ENCODE measurements around the gene SEPTIN10.
"Not testable (repeated sequence)": the region's sequence is repeated elsewhere in the genome, so short reads cannot be mapped to it uniquely, and the experiment has no call there.

SEPTIN10 gene

DNA sequence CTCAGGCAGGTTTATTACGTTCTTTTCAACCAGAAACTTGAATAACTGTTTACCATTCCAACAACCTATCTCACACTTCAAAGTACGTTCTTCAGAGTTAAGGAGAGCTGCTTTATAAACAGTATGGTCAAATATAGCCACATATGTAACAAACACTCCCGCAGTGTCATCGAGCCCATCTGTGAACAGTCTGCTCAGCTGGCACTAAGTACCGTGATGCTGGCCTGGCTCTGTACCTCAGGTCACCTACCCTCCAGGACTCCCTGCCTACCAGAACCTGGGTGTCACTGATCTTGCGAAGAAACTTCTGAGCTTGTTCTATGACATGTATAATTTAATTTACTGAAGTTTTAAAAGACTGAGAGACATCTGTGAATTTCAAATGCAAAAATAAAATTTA is 71.4 kb downstream of the SEPTIN10 start:
- DNase-seq (ENCODE audit: low spot score) = no peak

DNA sequence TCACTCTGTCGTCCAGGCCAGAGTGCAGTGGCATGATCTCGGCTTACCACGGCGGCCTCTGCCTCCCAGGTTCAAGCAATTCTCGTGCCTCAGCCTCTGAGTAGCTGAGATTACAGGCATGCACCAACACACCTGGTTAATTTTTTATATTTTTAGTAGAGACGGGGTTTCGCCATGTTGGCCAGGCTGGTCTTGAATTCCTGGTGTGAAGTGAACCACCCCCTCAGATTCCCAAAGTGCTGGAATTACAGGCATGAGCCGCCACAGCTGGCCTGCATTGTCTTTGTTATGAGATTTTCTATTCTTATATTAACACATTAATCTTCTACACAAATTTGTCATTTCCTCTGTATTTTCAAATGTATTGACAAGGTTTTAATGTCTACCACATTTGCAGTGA is 75.2 kb downstream of the SEPTIN10 start:
- no peak for DNase-seq (ENCODE audit: low spot score)

DNA sequence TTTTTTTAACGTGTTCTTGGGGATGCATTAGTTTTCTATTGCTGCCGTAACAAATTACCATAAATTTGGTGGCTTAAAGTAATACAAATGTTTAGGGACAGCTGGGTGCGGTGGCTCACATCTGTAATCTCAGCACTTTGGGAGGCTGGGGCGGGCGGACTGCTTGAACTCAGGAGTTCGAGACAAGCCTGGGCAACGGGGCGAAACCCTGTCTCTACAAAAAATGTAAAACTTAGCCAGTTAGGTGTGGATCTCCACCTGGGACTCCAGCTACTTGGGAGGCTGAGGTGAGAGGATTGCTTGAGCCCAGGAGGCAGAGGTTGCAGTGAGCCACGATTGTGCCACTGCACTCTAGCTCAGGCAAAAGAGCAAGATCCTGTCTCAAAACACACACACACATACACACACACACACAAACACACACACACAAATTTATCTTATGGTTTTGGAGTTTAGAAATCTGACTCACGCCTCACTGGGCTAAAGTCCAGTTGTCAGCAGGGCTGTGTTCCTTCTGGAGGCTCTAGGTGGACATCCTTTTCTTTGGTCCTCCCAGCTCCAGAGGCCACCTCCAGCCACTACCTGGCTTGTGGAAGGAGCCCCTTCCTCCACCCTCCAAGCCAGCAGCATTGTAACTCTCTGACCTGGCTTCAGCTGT is 76.1 kb downstream of the SEPTIN10 start:
- DNase-seq (ENCODE audit: low spot score) = no peak

DNA sequence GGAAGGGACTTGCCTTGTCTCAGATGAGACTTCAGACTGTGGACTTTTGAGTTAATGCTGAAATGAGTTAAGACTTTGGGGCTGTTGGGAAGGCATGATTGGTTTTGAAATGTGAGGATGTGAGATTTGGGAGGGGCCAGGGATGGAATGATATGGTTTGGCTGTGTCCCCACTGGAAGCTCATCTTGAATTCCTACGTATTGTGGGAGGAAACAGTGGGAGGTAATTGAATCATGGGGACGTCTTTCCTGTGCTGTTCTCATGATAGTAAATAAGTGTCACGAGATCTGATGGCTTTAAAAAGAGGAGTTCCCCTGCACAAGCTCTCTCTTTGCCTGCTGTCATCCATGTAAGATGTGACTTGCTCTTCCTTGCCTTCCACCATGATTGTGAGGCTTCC is 77.2 kb downstream of the SEPTIN10 start:
- not testable (repeated sequence) for DNase-seq (ENCODE audit: low spot score)

DNA sequence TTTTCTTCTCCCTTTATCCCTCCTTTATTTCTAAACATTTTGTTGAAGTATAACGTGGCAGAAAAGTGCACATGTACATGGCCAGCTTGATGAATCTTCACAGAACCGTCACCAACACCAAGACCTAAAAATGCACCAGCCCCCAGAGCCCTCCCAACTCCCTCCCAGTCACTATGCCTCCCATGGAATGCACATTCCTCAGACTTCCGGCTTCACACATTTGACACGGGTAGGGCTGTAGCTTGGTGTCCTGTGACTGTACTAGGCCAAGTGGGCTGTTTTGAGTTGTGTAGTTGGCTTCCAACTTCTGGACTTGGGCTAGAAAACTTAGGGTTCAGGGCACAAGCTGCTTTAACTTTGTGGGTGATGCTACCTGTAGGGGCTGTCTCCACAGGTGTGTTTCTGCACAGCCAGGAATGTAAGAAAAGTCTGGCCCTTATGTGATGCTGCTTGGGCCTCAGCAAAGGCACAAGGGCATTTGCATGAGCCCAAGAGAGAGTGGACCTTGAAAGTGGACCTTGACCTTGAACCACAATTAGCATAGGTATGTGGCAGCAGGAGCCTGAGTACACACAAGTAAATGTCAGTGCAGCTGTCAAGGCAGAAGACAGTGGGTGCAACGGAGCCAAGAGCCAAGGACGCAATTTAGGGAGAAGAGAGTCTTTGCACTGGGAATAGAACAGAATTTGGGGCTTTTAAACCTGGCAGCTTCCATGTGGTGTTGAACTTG is 78.4 kb downstream of the SEPTIN10 start:
- peak; percentile 59 for DNase-seq (ENCODE audit: low spot score)

DNA sequence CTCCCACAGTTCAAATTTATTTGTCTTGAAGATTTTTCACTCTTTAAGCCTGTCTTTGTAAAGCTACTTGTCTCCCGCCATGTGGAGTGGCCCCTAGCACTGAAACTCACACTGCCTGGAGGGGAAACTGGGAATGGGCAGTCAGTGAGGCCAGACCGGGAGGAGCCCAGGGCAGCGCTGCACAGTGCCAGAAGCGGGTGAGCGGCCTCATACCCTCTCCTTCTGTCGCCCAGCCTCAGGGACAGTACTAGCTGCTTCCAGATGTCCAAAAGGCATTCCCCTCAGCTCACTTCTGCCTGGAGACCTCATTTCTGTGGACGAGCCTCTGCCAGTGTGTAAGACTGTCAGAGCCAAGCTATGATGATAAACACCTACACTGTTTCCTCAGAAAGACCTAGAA is 79.9 kb downstream of the SEPTIN10 start:
- DNase-seq (ENCODE audit: low spot score) = no peak

DNA sequence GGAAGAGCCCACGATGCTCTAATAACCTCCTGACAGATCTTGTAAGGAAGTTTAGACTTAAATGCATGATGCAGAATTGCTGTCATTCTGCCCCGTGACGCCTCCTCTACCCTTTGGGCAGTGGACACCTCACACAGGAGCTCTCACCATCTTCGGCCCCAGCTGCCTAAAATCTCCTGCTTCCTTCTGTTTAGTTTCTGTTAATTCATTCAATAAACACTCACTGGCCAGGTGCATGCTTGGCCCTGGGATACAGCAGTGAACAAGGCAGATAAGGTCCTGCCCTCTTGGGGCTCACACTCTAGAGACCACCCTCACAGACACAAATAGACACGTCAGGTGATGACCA is 81.1 kb downstream of the SEPTIN10 start:
- no peak for DNase-seq (ENCODE audit: low spot score)

DNA sequence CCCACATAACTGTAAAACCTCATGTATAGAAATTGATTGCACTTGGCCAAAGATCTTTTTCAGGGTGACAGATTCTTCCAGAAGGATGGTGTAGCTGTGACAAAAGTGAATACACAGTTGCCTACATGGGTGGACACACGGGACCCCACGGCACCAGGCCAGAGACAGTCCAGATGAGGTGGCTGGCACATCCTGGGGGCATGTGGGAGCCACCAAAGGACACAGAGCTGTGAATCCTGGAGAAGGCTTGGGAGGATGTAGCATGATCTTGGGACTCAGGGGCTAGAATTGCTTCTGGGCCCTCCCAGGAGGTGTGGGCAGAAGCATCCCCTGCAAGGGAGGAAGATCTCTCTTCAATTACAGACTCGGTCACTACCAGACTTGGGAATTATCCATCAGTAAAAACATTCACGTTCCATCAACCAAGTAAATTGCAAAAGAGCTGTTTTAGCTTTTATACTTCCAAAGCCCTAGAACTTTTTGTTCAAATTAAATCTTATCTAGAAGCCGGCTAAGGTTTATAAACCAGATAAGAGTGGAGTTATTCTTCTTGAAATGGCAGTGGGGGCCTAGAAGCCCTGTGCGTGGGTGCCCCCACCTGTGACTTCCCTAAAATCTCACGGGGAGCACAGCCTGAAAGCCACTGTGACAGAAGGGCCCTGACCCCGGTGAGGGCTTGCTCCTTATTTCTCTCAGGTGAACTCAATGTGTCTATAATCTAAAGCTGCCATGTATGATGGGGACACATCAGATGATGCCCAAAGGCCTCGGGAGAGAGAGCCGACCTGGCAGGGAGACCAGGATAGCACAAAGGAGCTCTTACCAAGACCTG is 81.7 kb downstream of the SEPTIN10 start:
- no peak for DNase-seq (ENCODE audit: low spot score)

DNA sequence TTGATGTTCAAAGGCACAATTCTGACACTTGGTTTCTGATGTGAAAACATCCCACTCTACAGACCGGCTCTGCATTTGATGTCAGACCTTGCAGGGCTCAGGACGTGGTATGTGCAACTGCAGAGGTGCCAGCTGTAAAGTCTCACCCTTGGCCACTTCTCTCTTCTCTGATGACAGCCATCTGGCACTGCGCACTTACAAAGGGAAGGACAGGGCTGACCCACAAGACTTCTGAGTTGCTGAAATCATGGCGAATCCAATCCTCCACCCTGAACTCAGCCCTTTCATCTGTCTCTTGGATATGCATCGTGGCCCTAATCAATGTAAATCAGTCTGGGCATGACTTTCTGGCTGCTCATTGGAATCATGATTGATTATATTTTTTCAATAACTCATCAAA is 82.5 kb downstream of the SEPTIN10 start:
- DNase-seq (ENCODE audit: low spot score) = no peak

DNA sequence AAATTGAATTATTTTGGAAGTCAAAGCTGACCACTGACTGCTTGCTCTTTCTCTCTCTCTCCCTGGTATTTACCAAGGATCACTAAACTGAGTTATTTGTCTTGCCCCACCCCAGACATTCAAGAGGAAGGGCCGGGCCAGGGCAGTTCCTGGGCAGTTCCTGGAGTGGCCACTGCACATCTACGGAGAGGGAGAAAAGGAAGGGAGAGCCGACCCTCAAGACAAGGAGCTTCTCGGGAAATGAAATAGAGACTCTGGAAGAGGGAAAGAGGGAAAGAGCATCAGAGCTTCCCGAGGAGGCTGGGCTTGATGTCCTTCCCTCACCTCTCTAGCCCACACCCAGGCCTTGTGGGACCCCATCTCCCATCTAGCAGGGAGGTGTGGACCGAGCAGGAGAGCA is 83.1 kb downstream of the SEPTIN10 start:
- DNase-seq (ENCODE audit: low spot score) = no peak

DNA sequence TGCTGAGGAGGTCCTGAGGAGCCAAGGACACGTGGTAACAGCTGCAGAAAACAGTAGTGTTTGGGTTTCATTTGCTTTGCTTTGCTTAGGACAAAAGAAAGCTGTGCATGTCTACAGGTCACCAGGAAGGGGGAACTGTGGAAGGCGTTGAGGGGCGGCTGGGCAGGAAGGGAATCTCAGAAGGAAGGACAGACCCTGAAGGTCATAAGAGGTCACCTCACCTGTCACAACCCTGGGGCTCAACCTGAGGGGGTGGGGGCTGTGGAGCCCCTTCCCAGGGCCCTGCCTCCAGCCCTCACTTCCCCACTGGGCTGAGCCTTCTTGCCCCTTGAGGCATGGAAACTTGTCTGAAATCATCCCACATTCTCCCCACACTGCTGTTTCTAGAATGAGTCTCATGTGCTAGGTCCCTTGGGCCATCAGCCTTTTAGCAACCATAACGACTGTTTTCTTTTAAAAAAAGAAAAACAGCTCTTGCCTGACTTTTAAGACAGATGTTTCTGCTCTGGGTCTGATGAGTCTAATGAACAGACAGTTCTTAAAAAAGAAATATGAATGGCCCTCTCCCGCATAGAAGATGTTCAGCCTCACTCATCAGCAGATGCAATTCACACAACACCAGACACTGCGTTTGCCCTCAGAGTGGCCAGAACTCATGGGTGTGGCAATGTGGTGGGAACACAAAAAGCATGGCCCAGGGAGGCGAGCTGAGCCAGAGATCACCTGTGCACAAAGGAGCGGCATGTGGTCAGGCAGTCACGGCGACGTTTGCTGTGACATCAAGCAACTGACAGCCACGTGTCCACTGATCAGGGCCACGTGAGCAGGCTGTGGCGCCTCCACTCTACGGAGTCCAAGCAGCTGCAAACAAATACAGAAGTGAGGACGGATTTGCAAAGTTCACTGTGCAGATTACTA is 84.0 kb downstream of the SEPTIN10 start:
- no peak for DNase-seq (ENCODE audit: low spot score)

DNA sequence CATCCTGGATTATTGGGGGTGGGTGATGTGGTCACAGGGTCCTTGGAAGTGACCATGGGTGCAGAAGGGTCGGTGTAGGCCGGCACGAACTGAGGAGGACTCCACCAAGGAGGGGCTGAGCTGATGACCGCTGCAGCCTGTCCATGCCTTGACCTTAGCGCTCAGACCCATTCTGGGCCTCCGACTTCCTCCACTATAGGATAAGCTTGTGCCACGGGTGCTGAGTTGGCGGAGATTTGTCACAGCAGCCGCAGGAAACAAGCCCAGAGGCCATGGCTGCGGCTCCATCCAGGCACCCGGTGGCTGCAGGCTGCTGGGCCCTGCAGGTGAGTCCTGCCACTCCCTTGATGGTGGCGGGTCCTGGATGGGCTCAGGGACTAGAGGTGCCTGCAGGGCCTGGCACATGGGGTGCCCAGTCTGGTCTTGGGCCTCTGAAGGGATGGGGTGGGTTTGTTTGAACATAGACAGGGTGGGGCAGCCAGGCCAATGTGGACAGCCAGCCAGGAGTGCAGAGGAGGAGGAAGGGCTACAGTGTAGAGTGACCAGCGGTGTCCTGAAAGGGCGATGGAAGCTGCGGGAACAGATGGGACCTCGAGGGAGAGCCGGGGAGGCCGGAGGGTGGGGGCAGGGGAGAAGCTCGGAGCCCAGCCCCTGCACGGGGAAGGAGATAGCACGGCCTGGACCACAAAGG is 84.8 kb downstream of the SEPTIN10 start:
- DNase-seq (ENCODE audit: low spot score) = no peak

DNA sequence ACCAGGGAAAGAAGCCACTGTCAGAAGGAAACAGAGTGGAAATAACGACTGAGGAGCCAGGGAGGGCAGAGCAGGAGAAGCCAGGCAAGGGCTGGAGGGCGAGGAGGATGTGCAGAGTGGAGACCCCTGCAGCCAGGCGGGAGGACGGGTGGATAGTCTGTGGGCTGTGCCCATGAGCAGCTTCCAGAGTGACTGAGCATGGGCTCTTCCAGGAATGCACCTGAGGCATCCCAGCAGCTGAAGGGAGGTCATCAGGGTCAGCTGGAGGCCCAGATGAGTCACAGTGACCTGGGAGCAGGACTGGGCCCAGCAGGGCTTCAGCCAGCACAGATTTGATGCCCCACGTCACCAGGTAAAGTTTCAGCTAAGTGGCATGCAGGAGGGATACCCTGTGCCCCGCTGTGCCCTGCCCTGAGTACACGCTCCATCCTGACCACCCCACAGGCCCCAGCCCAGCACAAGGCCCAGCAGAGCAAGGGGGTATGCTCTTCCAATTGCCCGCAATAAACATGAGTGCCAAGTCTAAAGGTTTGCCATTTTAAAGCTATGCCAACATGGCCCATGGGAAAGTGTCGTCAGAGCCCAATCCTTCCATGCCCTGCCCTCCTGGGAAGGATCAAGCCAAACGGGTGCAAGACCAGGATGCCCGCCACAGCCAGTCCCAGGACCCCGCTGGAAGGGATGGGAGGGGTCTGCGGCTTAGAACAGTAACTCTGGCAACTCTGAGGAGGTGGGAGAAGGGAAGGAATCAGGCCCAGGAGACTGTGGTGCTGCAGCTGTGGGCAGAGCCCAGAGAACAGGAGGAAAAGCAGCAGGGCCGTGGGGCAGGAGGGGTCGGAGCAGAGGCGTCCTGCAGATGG is 85.7 kb downstream of the SEPTIN10 start:
- DNase-seq (ENCODE audit: low spot score) = no peak

DNA sequence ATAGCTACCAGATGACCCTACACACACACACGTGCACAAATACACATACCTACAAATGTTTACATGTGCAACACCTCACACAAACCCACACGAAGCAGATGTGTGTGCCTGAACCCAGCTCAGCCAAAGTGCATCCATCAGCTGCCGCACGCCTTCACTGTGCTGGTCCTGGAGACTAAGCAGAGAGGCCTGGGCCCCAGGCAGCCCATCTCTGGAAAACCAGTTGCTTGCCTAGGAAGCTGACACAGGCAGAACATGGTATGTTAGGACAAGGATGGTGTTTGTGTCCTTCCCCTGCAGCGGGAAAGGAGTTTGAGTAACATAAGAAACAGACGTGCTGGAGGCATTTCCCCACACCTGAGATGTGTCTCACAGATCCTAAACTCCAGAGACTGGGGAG is 86.7 kb downstream of the SEPTIN10 start:
- no peak for DNase-seq (ENCODE audit: low spot score)

DNA sequence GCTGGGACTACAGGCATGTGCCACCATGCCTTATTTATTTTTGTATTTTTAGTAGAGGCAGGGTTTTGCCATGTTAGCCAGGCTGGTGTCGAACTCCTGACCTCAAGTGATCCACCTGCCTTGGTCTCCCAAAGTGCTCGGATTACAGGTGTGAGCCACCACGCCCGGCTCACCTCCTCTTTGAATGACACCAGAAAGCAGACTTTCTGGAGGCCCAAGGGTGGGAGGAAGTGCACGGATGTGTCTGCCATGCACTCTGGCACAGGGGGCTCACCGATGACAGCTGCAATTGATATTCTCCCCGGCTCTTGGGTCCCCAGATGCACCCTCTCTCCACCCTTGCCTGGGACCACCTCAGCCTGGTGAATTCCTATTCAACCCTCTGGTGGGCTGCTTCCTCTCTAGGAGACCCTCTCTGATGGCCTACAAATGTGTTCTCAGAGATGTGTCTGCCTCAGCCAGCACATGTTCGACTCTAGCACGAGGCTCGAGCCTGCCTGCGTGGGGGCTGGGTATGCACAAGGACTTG is 87.3 kb downstream of the SEPTIN10 start:
- DNase-seq (ENCODE audit: low spot score) = no peak

DNA sequence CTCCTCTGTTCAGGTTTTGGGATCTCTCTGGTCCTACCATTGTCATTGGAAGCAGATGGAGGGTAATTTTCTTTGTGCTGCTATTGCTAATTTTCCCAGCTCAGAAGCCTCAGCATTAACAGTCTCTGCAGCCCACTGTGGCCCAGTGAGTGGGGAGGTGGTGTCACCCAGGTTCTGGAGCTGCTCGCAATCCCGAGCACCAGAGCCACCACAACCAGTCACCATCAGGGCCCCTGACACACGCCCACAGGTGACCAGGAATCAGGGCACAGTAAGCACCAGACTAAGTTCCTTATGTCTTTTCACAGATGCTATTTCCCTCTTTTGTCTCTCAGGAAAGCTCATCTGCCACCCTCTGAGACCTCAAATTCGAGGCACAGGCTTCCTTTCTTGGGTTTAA is 87.9 kb downstream of the SEPTIN10 start:
- DNase-seq (ENCODE audit: low spot score) = no peak

DNA sequence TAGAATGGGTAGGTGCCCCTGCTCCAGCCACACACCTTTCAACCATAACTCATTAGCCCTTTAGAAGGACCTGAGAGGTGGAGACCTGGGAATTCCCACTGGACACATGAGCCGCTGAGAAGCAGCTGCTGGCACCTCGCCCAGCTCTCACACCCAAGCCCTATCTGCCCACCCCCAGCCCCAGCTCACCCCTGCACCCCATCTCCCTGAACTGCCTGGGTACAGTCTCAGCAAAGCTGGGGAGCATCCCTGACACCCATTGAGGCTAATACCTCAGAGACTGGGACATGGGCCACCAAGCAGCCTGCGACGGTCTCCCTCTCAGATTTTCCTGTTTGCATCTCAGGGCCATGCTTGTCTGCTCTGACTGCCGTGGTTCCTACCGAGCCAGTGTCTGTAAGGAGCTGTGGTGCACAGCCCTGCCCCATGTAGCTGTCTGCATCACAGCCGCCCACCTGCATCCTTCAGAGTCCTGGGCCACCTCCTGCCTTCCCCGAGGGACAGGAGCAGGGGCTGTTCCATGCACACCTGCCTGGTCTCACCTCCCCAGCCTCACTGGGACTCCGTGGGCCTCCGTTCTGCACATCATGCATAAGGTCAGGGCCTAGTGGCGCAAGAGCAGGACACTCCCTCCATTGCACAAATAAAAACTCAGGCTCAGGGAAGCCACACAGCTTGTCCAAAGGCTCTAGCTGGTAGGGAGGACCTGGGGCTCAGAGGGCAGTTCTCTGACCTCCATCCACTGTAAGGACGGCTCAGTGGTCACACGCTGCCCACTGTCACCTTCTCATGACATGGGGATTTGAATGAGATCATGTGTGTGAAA is 90.0 kb downstream of the SEPTIN10 start:
- DNase-seq (ENCODE audit: low spot score) = no peak

DNA sequence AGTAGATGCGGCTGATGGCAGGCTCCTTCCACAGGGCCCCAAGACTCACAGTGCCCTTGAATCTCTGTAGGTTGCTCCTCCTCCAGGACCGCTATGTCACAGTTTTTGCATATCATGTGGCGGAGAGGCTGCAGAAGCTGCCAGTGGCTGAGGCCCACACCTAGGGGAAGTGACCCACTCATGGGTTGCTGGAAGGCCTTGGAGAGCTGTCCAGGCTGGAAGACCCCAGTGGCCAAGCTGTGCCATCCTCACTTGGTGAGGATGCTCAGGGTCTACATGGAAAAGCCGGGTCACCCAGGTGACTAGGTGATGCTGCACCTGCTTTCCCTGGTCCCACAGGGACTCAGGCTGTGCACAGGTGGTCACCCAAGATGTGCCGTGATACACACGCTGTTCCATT is 90.6 kb downstream of the SEPTIN10 start:
- no peak for DNase-seq (ENCODE audit: low spot score)

DNA sequence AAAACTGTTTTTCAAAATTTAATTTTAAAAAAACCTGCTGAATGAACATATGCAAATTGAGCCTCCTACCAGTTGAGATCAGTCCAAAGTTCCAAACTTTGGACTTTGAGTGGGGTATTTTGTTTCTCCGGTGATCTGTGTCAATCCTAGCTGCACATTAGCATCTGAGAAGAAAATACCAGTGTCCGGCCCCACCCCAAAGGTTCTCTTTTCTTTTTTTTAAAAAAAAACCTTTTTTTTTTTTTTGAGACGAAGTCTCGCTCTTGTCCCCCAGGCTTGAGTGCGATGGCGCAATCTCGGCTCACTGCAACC is 91.7 kb downstream of the SEPTIN10 start:
- DNase-seq (ENCODE audit: low spot score) = no peak
